CD14-positive monocyte (primary cell): Measurements from ENCODE around the gene NUP214. TPM values are rescaled to one million over a fixed set of nuclear protein-coding genes. Genes with fewer than 3 reads are reported as not detected.

ENCODE experiments used
- DNase-seq, 3 donors: peaks; one replicate each; pipeline ENCODE4 v3.0.0-alpha.2; 2011 to 2022
- H2AFZ ChIP-seq: 2 replicates; pipeline ENCODE4 v1.6.0; 2012; ENCODE audit warnings: mild to moderate bottlenecking, low read depth, low read length, inconsistent platforms; ENCODE audit not compliant: insufficient read depth, poor library complexity, severe bottlenecking
- H3K27ac ChIP-seq, 2 donors: 1 replicate in 1 of 2; 2 replicates in 1 of 2; pipeline ENCODE4 v1.5.1; 2012 to 2013; ENCODE audit warnings: low read length in 2 of 2, control low read depth in 1 of 2, inconsistent platforms in 1 of 2, low read depth in 1 of 2, mild to moderate bottlenecking in 1 of 2
- H3K27me3 ChIP-seq, 2 donors: one replicate each; pipeline versions ENCODE4 v1.6.0 to v1.6.1; 2011 to 2013; ENCODE audit warnings: low read length in 2 of 2; ENCODE audit not compliant: control insufficient read depth in 2 of 2, insufficient read depth in 2 of 2
- H3K36me3 ChIP-seq, 2 donors: replicated peaks in 1 of 2; 1 replicate in 1 of 2; 2 replicates in 1 of 2; pipeline versions ENCODE4 v1.5.1 to v1.6.1; 2012 to 2013; ENCODE audit warnings: low read length in 2 of 2, control low read depth in 1 of 2, inconsistent platforms in 1 of 2, mild to moderate bottlenecking in 1 of 2; ENCODE audit not compliant: insufficient read depth in 2 of 2, control insufficient read depth in 1 of 2
- H3K4me1 ChIP-seq, 2 donors: 1 replicate in 1 of 2; 2 replicates in 1 of 2; pipeline versions ENCODE4 v1.5.1 to v1.6.1; 2012 to 2013; ENCODE audit warnings: low read length in 2 of 2, control low read depth in 1 of 2, inconsistent platforms in 1 of 2, mild to moderate bottlenecking in 1 of 2, moderate library complexity in 1 of 2; ENCODE audit not compliant: insufficient read depth in 2 of 2, control insufficient read depth in 1 of 2
- H3K4me2 ChIP-seq: replicated peaks from 2 replicates; pipeline ENCODE3; 2012; ENCODE audit warnings: low read length, moderate library complexity, mild to moderate bottlenecking; ENCODE audit not compliant: poor library complexity, severe bottlenecking; ENCODE audit errors: extremely low read depth
- H3K4me3 ChIP-seq, 3 experiments: fragments of 200-600 bp in 1 of 3; sonication (generic) in 1 of 3; replicated peaks in 1 of 3; 1 replicate in 2 of 3; 2 replicates in 1 of 3; pipeline ENCODE4 v1.5.1; 2011 to 2013; ENCODE audit warnings: low read length in 3 of 3, mild to moderate bottlenecking in 3 of 3, control low read depth in 2 of 3, low read depth in 2 of 3, inconsistent platforms in 1 of 3, moderate library complexity in 1 of 3
- H3K79me2 ChIP-seq: 2 replicates; pipeline ENCODE4 v1.6.0; 2012; ENCODE audit warnings: mild to moderate bottlenecking, control low read depth, inconsistent platforms, low read length, moderate library complexity; ENCODE audit not compliant: insufficient read depth
- H3K9ac ChIP-seq: 2 replicates; pipeline ENCODE4 v1.6.0; 2017; ENCODE audit warnings: low read length, mild to moderate bottlenecking; ENCODE audit not compliant: insufficient read depth, poor library complexity, severe bottlenecking
- H3K9me3 ChIP-seq, 2 donors: replicated peaks in 1 of 2; 1 replicate in 1 of 2; 2 replicates in 1 of 2; pipeline versions ENCODE4 v1.5.1 to v1.6.1; 2012 to 2013; ENCODE audit warnings: low read length in 2 of 2, control low read depth in 1 of 2; ENCODE audit not compliant: control insufficient read depth in 1 of 2, insufficient read depth in 1 of 2
- H4K20me1 ChIP-seq: 2 replicates; pipeline ENCODE4 v1.6.0; 2012; ENCODE audit warnings: mild to moderate bottlenecking, low read length, control low read depth, moderate library complexity; ENCODE audit not compliant: insufficient read depth
- H3K27ac Mint-ChIP-seq, 7 donors: one replicate each; pipeline ENCODE4 v1.8.0; 2020; ENCODE audit warnings: mild to moderate bottlenecking in 7 of 7, mixed read lengths in 7 of 7, moderate library complexity in 6 of 7, inconsistent platforms in 2 of 7
- H3K27me3 Mint-ChIP-seq, 3 donors: one replicate each; pipeline ENCODE4 v1.8.0; 2021 to 2022; ENCODE audit warnings: low read depth in 3 of 3, mild to moderate bottlenecking in 3 of 3, mixed read lengths in 3 of 3, moderate library complexity in 3 of 3, inconsistent platforms in 1 of 3
- H3K36me3 Mint-ChIP-seq, 2 donors: one replicate each; pipeline ENCODE4 v1.8.0; 2020; ENCODE audit warnings: mixed read lengths in 2 of 2, inconsistent platforms in 1 of 2, mild to moderate bottlenecking in 1 of 2
- H3K4me1 Mint-ChIP-seq: one replicate; pipeline ENCODE4 v1.8.0; 2020; ENCODE audit warnings: mild to moderate bottlenecking, mixed read lengths
- H3K4me3 Mint-ChIP-seq, 2 donors: one replicate each; pipeline ENCODE4 v1.8.0; 2020; ENCODE audit warnings: mild to moderate bottlenecking in 2 of 2, mixed read lengths in 2 of 2, moderate library complexity in 1 of 2
- H3K9me3 Mint-ChIP-seq, 7 donors: one replicate each; pipeline ENCODE4 v1.8.0; 2020 to 2022; ENCODE audit warnings: mixed read lengths in 7 of 7, mild to moderate bottlenecking in 6 of 7, moderate library complexity in 6 of 7, inconsistent platforms in 2 of 7
- WGBS: methylation state at CpG from one replicate; pipeline ENCODE4 v1.1.5; 2013; ENCODE audit warnings: missing lambda C conversion rate; ENCODE audit not compliant: insufficient coverage; 5-methylcytosine and 5-hydroxymethylcytosine counted together
- intact Hi-C, 2 donors: fragments of 100-400 bp; cut with micrococcal nuclease; formaldehyde crosslinking; loops; one replicate each; pipeline versions ENCODE4 v1.15.0 to v1.15.1; 2023
- polyA plus RNA-seq, 3 donors: library from polyadenylated mRNA; depleted of rRNA in 1 of 3; unstranded in 2 of 3; stranded (reverse) in 1 of 3; fragments of 300-500 nt in 2 of 3; fragments of >200 nt in 1 of 3; fragmentation: Illumina TruSeq in 2 of 3; gene quantifications; 1 replicate in 2 of 3; 2 replicates in 1 of 3; pipeline ENCODE4 v1.2.3, GENCODE V29; 2012 to 2021
- TF ChIP-seq, protein P1 (sequence below): fragments of 200-600 bp; IDR thresholded peaks from one replicate; pipeline ENCODE4 v1.8.0; 2022; ENCODE audit warnings: antibody characterized with exemption, mild to moderate bottlenecking

Gene NUP214
- polyA plus RNA-seq, 3 donors, result 94.9 to 329 (median 214) TPM

DNA sequence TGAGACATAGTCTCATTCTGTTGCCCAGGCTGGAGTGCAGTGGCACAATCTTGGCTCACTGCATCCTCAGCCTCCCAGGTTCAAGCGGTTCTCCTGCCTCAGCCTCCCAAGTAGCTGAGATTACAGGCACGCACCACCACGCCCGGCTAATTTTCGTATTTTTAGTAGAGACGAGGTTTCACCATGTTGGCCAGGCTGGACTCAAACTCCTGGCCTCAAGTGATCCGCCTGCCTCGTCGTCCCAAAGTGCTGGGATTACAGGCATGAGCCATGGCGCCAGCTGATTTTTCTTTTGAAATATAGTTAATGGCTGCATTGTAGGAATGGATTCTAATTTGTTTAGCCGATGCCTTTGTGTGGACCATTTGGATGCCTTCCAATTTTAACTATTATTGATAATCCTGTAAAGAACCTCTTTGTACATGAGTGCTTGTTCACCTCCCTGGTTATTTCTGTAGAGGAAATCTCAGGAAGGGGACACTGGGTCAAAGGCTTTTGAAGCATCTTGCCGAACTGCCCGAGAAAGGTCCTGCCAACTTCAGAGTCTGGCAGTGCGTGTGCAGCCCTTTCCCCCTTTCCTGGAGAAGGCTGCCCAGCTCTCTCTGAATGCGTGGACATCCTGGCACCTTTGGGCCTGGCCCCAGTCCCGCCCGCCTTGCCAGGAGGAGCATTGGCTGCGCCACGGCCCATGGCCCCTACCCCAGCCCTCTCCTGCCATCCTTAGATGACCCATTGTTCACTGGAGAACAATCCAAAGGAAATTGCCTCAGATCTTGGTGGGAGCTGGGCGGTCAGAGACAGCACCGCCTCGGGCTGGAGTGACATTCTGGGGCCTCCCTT lies 8.9 kb upstream of the NUP214 start:
- no peak overlapping the region for H3K4me2 ChIP-seq
- peaks cover 0 to 4% of the 10 kb centered on the region in 2 donors for H3K4me1 ChIP-seq
- Mint-ChIP-seq H3K27me3 (peaks cover 5 to 10% (median 5%) of the 10 kb centered on the region in 3 donors), H3K36me3 (no peaks in the 10 kb centered on the region), H3K4me1 (peaks cover 5% of the 10 kb centered on the region), H3K9me3 (no peaks in the 10 kb centered on the region), H3K4me3 (no peak overlapping the region), H3K27ac (no peak overlapping the region)
- no peaks in the 10 kb centered on the region for H3K9me3 ChIP-seq
- no peaks in the 10 kb centered on the region for H3K79me2 ChIP-seq
- peak overlapping the region; percentile 4 for H3K9ac ChIP-seq
- DNase-seq, result no peak
- peak overlapping the region; percentile 55 for H2AFZ ChIP-seq
- no peaks in the 10 kb centered on the region for H3K36me3 ChIP-seq
- H4K20me1 ChIP-seq, result no peaks in the 10 kb centered on the region
- WGBS, result 62% methylated on average over 14 of the region's 22 CpGs
- TF ChIP-seq, protein P1, sequence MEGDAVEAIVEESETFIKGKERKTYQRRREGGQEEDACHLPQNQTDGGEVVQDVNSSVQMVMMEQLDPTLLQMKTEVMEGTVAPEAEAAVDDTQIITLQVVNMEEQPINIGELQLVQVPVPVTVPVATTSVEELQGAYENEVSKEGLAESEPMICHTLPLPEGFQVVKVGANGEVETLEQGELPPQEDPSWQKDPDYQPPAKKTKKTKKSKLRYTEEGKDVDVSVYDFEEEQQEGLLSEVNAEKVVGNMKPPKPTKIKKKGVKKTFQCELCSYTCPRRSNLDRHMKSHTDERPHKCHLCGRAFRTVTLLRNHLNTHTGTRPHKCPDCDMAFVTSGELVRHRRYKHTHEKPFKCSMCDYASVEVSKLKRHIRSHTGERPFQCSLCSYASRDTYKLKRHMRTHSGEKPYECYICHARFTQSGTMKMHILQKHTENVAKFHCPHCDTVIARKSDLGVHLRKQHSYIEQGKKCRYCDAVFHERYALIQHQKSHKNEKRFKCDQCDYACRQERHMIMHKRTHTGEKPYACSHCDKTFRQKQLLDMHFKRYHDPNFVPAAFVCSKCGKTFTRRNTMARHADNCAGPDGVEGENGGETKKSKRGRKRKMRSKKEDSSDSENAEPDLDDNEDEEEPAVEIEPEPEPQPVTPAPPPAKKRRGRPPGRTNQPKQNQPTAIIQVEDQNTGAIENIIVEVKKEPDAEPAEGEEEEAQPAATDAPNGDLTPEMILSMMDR, result no peak
- intact Hi-C loops, result no loop called here
- H3K4me3 ChIP-seq, result no peak overlapping the region
- H3K27me3 ChIP-seq, result peaks cover 0 to 3% of the 10 kb centered on the region in 2 donors
- H3K27ac ChIP-seq, result no peak overlapping the region

DNA sequence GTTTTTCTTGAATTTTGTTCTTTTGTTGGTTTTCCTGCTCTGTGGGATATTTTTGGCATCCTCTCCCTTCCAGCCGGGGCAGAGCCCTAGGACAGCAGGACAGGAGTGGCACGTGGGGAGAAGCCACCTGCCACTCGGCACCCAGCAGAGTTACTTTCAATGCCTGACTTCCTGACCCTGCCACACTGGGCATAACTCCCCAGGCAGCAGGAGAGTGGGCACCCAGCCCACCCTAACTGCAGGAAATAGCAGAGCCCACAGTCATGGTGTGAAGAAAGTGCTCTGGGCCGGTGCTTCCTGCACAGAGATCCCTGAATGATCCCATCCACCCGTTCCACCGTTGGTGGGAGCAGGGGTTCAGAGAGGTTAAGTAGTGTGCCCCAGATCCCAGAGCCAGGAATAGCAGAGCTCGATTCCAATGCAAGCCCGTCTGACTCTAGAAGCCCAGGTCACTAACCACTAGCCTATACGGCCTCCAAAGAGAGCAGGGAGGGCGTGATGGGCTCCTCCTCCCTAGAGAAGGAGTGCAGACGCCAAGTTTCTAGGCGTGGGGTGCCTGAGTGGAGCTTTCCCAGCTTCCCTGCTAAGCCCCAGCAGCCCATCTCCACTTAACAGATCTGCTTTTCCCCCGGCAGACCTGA lies 8.1 kb upstream of the NUP214 start:
- H4K20me1 ChIP-seq, result no peaks in the 10 kb centered on the region
- 5% methylated on average over 7 of the region's 13 CpGs for WGBS
- no peaks in the 10 kb centered on the region for H3K36me3 Mint-ChIP-seq
- peaks cover 0 to 4% of the 10 kb centered on the region in 2 donors for H3K4me1 ChIP-seq
- H3K9me3 ChIP-seq, result no peaks in the 10 kb centered on the region
- no peak for DNase-seq
- no peaks in the 10 kb centered on the region for H3K9me3 Mint-ChIP-seq
- intact Hi-C loops, result no loop called here
- H3K27ac ChIP-seq, result no peak overlapping the region
- H3K4me3 ChIP-seq, result no peak overlapping the region
- peak overlapping the region; percentile 4 for H3K9ac ChIP-seq
- no peak overlapping the region for H3K4me2 ChIP-seq
- peaks cover 5 to 10% (median 5%) of the 10 kb centered on the region in 3 donors for H3K27me3 Mint-ChIP-seq
- no peak overlapping the region for H3K4me3 Mint-ChIP-seq
- peak overlapping the region; percentile 55 for H2AFZ ChIP-seq
- peaks cover 5% of the 10 kb centered on the region for H3K4me1 Mint-ChIP-seq
- H3K79me2 ChIP-seq, result no peaks in the 10 kb centered on the region
- H3K27me3 ChIP-seq, result peaks cover 0 to 3% of the 10 kb centered on the region in 2 donors
- H3K36me3 ChIP-seq, result no peaks in the 10 kb centered on the region
- peak overlapping the region in 1 of 7 donors; percentile 68 for H3K27ac Mint-ChIP-seq
- TF ChIP-seq, protein P1, result no peak
